ENCODE measurements around the gene ORAI2.
"Not testable (repeated sequence)": the region's sequence is repeated elsewhere in the genome, so short reads cannot be mapped to it uniquely, and the experiment has no call there.

Gene ORAI2

DNA sequence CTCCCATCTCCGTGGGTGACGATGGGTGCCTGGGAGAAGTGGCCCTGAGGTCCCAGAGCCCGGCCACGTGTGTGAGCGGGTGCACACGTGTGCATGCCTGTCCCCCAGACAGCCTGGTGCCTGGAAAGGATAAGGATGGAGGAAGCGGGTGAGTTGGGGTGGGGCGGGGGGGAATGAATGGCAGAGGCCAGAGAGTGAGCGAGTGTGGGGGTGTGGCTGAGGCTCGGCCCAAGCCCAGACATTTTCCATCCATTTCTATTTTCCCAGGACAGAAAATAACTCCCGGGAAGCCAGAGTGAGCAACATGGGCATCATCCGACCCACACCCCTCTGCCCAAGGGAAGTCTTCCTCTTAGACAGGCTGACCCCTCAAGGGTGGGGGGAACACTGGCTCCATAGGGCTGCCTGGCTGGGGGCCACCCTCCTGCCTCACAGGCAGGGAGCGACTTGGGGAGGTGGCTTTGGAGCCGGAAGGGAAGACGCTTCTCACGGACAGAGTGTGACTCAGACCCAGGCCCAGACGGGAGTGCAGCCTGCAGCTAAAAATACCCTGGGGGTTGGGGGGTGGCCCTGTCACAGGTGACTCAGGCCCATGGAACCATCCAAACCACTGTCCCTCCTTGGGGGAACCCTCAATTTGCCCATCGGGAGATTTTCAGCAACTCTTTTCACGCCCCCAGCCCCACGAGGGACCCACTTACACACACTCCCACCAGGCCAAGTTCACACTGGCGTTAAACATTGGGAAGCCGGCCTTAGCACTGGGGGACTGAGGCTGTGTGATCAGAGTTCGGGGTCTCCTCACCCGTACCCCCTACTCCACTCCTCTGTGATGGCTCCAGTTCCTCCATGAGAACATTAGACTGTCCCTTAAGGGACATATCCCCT, 72.2 kb downstream of the ORAI2 start:
- DNase-seq: not testable (repeated sequence)
